ENCODE data around the gene CD6. TPM values are rescaled to one million over a fixed set of nuclear protein-coding genes. Genes with fewer than 3 reads are reported as not detected.

The CD6 gene
- total RNA-seq, 3 donors from 2014 or later = 2.3 to 4.3 (median 2.8) TPM

GRCh38 chr11:61065955-61066638, 94.6 kb downstream of the CD6 start:
- no peaks in the 10 kb centered on the region for H3K36me3 ChIP-seq (ENCODE audit: low read depth)
- no peak for ATAC-seq
- intact Hi-C loops (cut with DNase I, micrococcal nuclease) = no loop called here
- no peak for DNase-seq
- TF ChIP-seq, protein P1, sequence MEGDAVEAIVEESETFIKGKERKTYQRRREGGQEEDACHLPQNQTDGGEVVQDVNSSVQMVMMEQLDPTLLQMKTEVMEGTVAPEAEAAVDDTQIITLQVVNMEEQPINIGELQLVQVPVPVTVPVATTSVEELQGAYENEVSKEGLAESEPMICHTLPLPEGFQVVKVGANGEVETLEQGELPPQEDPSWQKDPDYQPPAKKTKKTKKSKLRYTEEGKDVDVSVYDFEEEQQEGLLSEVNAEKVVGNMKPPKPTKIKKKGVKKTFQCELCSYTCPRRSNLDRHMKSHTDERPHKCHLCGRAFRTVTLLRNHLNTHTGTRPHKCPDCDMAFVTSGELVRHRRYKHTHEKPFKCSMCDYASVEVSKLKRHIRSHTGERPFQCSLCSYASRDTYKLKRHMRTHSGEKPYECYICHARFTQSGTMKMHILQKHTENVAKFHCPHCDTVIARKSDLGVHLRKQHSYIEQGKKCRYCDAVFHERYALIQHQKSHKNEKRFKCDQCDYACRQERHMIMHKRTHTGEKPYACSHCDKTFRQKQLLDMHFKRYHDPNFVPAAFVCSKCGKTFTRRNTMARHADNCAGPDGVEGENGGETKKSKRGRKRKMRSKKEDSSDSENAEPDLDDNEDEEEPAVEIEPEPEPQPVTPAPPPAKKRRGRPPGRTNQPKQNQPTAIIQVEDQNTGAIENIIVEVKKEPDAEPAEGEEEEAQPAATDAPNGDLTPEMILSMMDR (IDR thresholded peaks at IDR 0.05) = no peak
- H3K4me3 ChIP-seq = no peak overlapping the region
- no peaks in the 10 kb centered on the region for H3K9me3 ChIP-seq
- H3K4me1 ChIP-seq (ENCODE audit: low read depth) = no peaks in the 10 kb centered on the region

DNA sequence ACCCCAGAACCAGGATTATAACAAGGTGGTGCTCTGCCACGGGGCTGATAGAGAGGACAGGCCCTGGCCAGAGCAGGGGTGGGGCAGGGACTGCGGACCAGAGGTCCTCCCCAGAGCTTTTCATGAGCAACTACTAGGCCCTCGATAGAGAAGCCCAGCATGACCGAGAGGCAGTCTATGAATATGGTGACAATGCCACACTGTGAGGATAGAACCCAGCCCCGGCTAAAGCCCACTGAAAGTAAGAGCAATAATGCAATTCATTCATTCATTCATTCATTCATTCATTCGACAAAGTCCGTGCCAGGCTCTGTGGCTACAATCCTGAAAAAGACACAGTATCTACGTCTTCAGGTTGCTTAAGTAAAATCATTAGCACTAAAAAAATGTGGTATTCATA, 95.2 kb downstream of the CD6 start:
- intact Hi-C loops (cut with DNase I, micrococcal nuclease) = no loop called here
- H3K4me3 ChIP-seq = no peak overlapping the region
- TF ChIP-seq, protein P1 (IDR thresholded peaks at IDR 0.05) = no peak
- H3K36me3 ChIP-seq (ENCODE audit: low read depth) = no peaks in the 10 kb centered on the region
- ATAC-seq (no peak), DNase-seq (no peak)
- H3K4me1 ChIP-seq (ENCODE audit: low read depth) = no peaks in the 10 kb centered on the region
- no peaks in the 10 kb centered on the region for H3K9me3 ChIP-seq

DNA sequence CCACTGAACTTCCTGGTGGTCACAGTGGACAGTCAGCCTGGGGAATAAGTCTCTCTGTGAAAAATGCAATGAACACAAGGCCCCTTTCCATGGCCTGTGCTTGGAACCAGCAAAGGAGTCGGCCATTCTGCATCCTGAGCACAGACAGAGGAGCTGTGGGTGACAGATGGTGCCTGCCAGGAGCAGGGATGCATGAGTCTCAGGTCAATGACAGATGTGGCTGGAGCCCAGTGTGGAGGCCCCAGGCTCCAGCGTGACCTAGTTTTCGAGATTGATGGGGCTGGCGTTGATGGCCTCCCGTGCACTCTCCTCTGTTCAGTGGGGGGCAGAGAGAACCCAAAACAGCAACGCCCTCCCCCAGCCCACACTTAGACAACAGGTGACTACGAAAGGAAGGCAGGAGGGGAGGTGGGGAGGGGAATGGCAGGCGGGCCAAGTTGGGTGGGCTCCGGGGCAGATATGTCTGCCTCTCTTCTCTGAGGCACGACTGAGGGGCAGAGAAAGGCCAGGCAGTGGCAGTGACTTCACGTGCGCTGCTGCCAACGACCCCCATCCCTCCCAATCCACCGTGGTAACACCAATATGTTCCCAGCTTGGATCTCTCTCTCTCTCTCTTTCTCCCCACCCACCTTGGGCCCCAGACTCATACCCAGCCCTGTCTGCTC, 96.4 kb downstream of the CD6 start:
- Histone ChIP-seq H3K4me1 (ENCODE audit: low read depth) (no peaks in the 10 kb centered on the region), H3K9me3 (no peaks in the 10 kb centered on the region), H3K36me3 (ENCODE audit: low read depth) (no peaks in the 10 kb centered on the region), H3K4me3 (no peak overlapping the region)
- no peak for DNase-seq
- ATAC-seq = no peak
- TF ChIP-seq, protein P1 (IDR thresholded peaks at IDR 0.05) = no peak
- intact Hi-C loops (cut with DNase I, micrococcal nuclease) = no loop called here

GRCh38 chr11:61068581-61068980, 97.1 kb downstream of the CD6 start:
- H3K36me3 ChIP-seq (ENCODE audit: low read depth) = no peaks in the 10 kb centered on the region
- ATAC-seq (no peak), DNase-seq (no peak)
- no peaks in the 10 kb centered on the region for H3K4me1 ChIP-seq (ENCODE audit: low read depth)
- intact Hi-C loops (cut with DNase I, micrococcal nuclease) = no loop called here
- TF ChIP-seq, protein P1 (IDR thresholded peaks at IDR 0.05) = no peak
- no peak overlapping the region for H3K4me3 ChIP-seq
- no peaks in the 10 kb centered on the region for H3K9me3 ChIP-seq

DNA sequence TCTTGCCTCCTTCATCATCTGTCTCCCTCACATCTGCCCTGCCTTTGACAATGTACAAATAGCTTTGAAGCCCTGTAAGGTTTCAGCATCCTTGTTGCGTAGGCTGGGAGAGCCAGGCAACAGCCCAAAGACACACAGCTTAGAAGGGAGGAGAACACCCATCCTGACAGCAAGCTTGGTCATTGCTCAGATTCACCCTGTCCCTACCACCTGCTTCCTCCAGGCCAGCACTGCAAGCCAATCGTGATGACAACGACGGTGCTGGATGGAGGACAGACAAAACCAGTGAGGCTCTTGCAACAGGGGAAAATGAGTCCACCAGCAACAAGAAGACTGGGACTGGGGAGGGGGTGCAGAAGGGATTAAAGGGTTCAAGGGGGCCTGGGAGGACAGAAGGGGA, 97.9 kb downstream of the CD6 start:
- Histone ChIP-seq H3K9me3 (no peaks in the 10 kb centered on the region), H3K36me3 (ENCODE audit: low read depth) (no peaks in the 10 kb centered on the region), H3K4me1 (ENCODE audit: low read depth) (no peaks in the 10 kb centered on the region), H3K4me3 (no peak overlapping the region)
- TF ChIP-seq, protein P1 (IDR thresholded peaks at IDR 0.05) = no peak
- ATAC-seq = no peak
- DNase-seq = no peak
- intact Hi-C loops (cut with DNase I, micrococcal nuclease) = no loop called here

Other genes starting within 250 kb of the CD6 start
- gene MS4A18, start 247.0 kb upstream of the CD6 start, total RNA-seq = not detected
- under 1 TPM in 1 of 3 donors, not detected in 2; 0.38 TPM for gene MS4A15, start 214.8 kb upstream of the CD6 start, total RNA-seq
- 1 to 10 TPM in 1 of 3 donors, not detected in 2; 1.2 TPM for gene MS4A10, start 186.3 kb upstream of the CD6 start, total RNA-seq
- gene CCDC86, start 129.6 kb upstream of the CD6 start, total RNA-seq = 10 to 100 TPM in 2 of 3 donors, 1 to 10 TPM in 1; 8.8 to 14.9 (median 14.7) TPM
- 1 to 10 TPM; 1.8 to 3.4 (median 2.6) TPM for gene PTGDR2, start 115.7 kb upstream of the CD6 start, total RNA-seq
- under 1 TPM in 2 of 3 donors, not detected in 1; 0.23 to 0.41 TPM for gene ZP1, start 104.1 kb upstream of the CD6 start, total RNA-seq
- gene PRPF19, start 65.1 kb upstream of the CD6 start, total RNA-seq = 10 to 100 TPM; 61.1 to 74.1 (median 64.6) TPM
- 10 to 100 TPM; 35.8 to 95.2 (median 46.6) TPM for gene TMEM109, start 57.5 kb upstream of the CD6 start, total RNA-seq
- gene TMEM132A, start 47.2 kb upstream of the CD6 start, total RNA-seq = 10 to 100 TPM in 1 of 3 donors, 1 to 10 TPM in 2; 3.9 to 11.8 (median 8.5) TPM
- 10 to 100 TPM in 2 of 3 donors, 1 to 10 TPM in 1; 6.2 to 36.8 (median 18.4) TPM for gene SLC15A3, start 19.5 kb upstream of the CD6 start, total RNA-seq
- gene CD5, start 130.8 kb downstream of the CD6 start, total RNA-seq = 1 to 10 TPM; 1.2 to 3.4 (median 1.5) TPM
- 10 to 100 TPM; 28.5 to 30.8 (median 28.5) TPM for gene VPS37C, start 189.7 kb downstream of the CD6 start, total RNA-seq
- gene PGA3, start 231.8 kb downstream of the CD6 start, total RNA-seq = 1 to 10 TPM in 1 of 3 donors, not detected in 2; 1.1 TPM